T-helper 1 cell treated with Interleukin-12 subunit alpha and Interleukin-12 subunit beta and Interleukin-4 antibody, amounts not matched to agents 30 μg/mL and 1 μg/mL, for 36 hours (primary cell): ENCODE results near the gene PLOD3.

ENCODE experiments used
- H3K27ac Mint-ChIP-seq: one replicate; pipeline ENCODE4 v1.8.0; 2021; ENCODE audit warnings: mild to moderate bottlenecking, mixed read lengths
- H3K27me3 Mint-ChIP-seq: one replicate; pipeline ENCODE4 v1.8.0; 2021; ENCODE audit warnings: low read depth, mixed read lengths
- H3K36me3 Mint-ChIP-seq: one replicate; pipeline ENCODE4 v1.8.0; 2021; ENCODE audit warnings: low read depth, mixed read lengths
- H3K4me1 Mint-ChIP-seq: one replicate; pipeline ENCODE4 v1.8.0; 2021; ENCODE audit warnings: low read depth, mixed read lengths
- H3K4me3 Mint-ChIP-seq: one replicate; pipeline ENCODE4 v1.8.0; 2021; ENCODE audit warnings: mild to moderate bottlenecking, moderate library complexity, mixed read lengths
- H3K9me3 Mint-ChIP-seq: one replicate; pipeline ENCODE4 v1.8.0; 2021; ENCODE audit warnings: mixed read lengths

The PLOD3 gene

DNA sequence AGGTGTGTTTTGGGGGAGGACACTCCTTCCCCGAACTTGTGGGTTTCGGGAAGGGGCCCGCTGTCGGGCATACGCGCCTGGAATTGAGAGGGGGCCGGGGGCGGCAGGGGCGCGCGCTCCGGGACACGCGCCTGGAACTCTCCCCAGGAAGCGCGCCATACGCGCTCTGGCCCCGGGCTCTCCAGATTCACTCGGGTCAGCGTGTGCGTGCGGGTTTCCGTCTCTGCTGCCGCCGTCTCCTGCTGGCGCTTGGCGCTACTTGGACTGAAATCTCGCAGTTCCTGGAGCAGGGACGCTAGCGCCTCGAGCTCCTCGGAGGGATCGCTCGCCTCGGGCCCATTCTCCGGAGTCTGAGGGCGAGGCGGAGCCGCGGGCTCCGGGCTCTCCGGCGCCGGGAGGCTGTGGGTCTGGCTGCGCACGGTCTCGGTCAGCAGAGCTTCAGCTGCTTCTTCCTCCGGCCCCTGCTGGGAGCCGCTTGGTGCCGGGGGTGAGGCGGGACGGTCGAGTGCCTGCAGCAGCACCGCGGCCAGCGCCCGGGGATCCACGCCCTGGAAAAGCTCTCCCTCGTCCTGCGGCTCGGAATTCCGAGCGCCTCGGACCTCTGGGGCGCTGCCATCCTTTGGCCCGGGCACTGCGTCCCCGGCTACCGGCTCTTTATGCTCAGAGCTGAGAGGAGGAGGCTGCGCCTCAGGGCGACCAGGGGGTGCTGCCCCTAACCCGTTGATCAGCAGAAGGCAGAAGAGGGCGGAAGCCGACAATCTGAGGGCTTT is 53.1 kb downstream of the PLOD3 start:
- H3K27ac Mint-ChIP-seq: peak overlapping the region; percentile 74
- H3K9me3 Mint-ChIP-seq: no peaks in the 10 kb centered on the region
- peaks cover 22% of the 10 kb centered on the region for H3K4me1 Mint-ChIP-seq
- no peak overlapping the region for H3K4me3 Mint-ChIP-seq
- peaks cover 9% of the 10 kb centered on the region for H3K36me3 Mint-ChIP-seq
- peaks cover 54% of the 10 kb centered on the region for H3K27me3 Mint-ChIP-seq

- peaks cover 18% of the 10 kb centered on the region for H3K4me1 Mint-ChIP-seq
- peaks cover 11% of the 10 kb centered on the region for H3K36me3 Mint-ChIP-seq
- peak overlapping the region; percentile 67 for H3K4me3 Mint-ChIP-seq
- peak overlapping the region; percentile 26 for H3K27ac Mint-ChIP-seq
- H3K27me3 Mint-ChIP-seq: peaks cover 47% of the 10 kb centered on the region
- H3K9me3 Mint-ChIP-seq: no peaks in the 10 kb centered on the region
These were observed 53.9 kb downstream of the PLOD3 start for GRCh38 chr7:101163279-101164070.

DNA sequence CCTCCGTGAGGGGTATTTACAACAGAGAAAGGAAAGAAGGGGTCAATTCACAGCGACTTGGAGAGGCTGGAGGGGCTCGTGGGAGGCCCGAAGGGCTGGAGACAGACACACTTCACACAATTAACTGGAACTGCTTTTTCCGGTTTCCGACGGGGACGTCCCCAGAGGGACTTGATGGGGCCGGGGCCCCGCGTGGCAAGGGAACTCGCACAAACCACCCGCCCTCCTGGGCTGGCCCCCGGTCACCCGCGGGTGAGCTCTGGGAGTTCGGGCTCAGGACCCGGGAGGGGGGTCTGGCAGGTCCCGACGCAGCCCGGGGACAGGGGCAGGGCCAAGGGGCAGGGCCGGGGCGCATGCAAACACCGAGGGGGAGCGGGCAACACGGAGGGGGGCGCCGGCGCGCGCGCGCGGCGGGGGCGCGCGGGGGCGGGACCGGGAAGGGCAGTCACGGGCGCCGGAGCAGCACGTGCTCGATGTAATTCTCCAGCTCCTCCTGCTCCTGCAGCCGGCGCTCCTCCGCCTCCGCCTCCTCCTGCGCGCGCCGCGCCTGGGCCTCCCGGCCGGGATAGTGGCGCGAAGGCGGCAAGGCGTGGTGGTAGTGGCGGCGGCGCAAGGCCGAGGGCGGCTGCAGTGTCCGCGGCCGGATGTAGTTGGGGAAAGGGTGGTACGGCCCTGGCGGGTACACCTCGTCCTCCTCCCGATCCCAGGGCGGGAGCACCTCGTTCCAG is 54.7 kb downstream of the PLOD3 start:
- peaks cover 17% of the 10 kb centered on the region for H3K4me1 Mint-ChIP-seq
- no peaks in the 10 kb centered on the region for H3K9me3 Mint-ChIP-seq
- peak overlapping the region; percentile 70 for H3K4me3 Mint-ChIP-seq
- peaks cover 40% of the 10 kb centered on the region for H3K27me3 Mint-ChIP-seq
- peaks cover 15% of the 10 kb centered on the region for H3K36me3 Mint-ChIP-seq
- no peak overlapping the region for H3K27ac Mint-ChIP-seq

GRCh38 chr7:101161692-101162471 is 55.5 kb downstream of the PLOD3 start:
- Mint-ChIP-seq H3K4me1 (peaks cover 12% of the 10 kb centered on the region), H3K36me3 (peaks cover 16% of the 10 kb centered on the region), H3K4me3 (peak overlapping the region; percentile 70), H3K27me3 (peaks cover 31% of the 10 kb centered on the region), H3K27ac (no peak overlapping the region), H3K9me3 (no peaks in the 10 kb centered on the region)

DNA sequence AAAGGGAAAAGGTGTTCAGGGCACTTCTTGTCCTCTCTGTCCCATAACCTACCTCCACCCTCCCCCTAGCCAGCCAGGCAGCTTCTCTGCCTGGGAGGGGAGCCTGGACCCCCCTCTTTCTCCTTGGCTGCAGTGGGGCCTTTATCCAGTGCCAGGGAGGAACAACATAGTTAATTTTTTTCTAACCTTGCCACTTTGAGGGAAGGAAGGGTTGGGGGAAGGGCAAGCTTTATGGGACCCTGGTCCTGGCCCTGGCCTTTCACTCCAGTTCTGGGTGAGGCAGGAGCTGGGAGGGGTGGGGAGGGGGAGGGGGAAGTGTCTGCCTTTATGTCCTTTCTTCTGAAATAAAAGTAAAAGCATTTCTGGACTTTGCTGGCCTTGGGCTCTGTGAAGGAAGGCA is 56.5 kb downstream of the PLOD3 start:
- peaks cover 23% of the 10 kb centered on the region for H3K27me3 Mint-ChIP-seq
- H3K36me3 Mint-ChIP-seq: peaks cover 19% of the 10 kb centered on the region
- no peak overlapping the region for H3K4me3 Mint-ChIP-seq
- H3K4me1 Mint-ChIP-seq: peaks cover 11% of the 10 kb centered on the region
- no peak overlapping the region for H3K27ac Mint-ChIP-seq
- no peaks in the 10 kb centered on the region for H3K9me3 Mint-ChIP-seq

DNA sequence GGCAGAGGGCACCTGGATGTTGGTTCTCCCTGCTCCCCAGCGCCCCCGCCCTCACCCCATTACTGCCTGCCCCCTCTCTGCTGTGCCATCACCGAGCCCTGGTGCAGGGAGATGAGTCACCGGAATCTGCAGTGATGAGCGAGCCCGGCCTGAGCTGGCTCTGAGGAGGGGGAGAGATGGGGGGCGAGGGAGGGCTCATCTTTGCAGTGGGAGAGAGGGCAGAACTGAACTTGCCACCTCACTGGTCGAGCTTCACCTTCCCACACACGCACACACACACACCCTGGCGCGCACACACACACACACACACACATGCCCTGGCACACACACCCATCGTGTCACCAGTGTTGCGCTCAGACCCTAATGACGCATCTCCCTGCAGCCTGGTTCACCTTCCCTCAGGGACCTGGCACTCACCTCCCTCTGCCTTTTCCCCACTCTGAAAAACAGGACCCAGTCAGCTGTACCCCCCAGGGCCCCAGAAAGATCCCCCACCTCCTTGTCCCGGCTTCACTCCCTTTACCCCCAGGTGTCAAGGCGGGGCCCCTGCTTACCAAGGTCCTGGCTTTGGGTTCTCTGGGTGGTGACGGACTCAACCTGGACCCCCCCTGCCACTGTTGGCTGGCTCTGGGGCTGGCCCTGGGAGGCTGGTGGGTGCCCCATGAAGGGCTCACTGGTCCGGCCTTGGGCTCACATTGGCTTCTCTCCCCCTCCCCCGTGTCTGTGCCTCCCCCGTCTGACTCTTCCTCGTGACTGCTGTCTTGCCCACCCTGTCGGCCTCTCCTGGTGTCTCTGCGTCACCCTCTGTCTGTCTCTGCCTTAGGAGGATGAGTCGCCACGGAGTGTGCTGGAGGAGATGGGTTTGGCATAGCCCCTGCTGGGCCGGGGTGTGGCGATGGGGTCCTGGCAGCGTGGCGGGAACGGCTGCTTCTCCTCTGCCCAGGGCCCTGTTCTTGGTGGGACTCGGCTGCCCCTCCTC is 57.4 kb downstream of the PLOD3 start:
- Mint-ChIP-seq H3K27ac (no peak overlapping the region), H3K36me3 (peaks cover 19% of the 10 kb centered on the region), H3K4me1 (peaks cover 12% of the 10 kb centered on the region), H3K27me3 (peaks cover 14% of the 10 kb centered on the region), H3K9me3 (no peaks in the 10 kb centered on the region), H3K4me3 (no peak overlapping the region)

- Mint-ChIP-seq H3K4me1 (peaks cover 11% of the 10 kb centered on the region), H3K27me3 (peaks cover 4% of the 10 kb centered on the region), H3K27ac (no peak overlapping the region), H3K9me3 (no peaks in the 10 kb centered on the region), H3K4me3 (peak overlapping the region; percentile 34), H3K36me3 (peaks cover 19% of the 10 kb centered on the region)
These were observed 60.4 kb downstream of the PLOD3 start for GRCh38 chr7:101156866-101157589.

GRCh38 chr7:101156277-101156676 is 61.1 kb downstream of the PLOD3 start:
- Mint-ChIP-seq H3K27me3 (peaks cover 4% of the 10 kb centered on the region), H3K4me3 (no peak overlapping the region), H3K9me3 (no peaks in the 10 kb centered on the region), H3K4me1 (peaks cover 11% of the 10 kb centered on the region), H3K36me3 (peaks cover 16% of the 10 kb centered on the region), H3K27ac (no peak overlapping the region)
